GM19397 (cell line): Measurements from ENCODE around the gene TNS4.

ENCODE experiments used
- ATAC-seq: cut with Tn5 transposase; IDR thresholded peaks from one replicate; pipeline ENCODE4 v1.9.1; 2021; ENCODE audit warnings: mild to moderate bottlenecking, moderate library complexity; ENCODE audit not compliant: unreplicated experiment

Gene TNS4

DNA sequence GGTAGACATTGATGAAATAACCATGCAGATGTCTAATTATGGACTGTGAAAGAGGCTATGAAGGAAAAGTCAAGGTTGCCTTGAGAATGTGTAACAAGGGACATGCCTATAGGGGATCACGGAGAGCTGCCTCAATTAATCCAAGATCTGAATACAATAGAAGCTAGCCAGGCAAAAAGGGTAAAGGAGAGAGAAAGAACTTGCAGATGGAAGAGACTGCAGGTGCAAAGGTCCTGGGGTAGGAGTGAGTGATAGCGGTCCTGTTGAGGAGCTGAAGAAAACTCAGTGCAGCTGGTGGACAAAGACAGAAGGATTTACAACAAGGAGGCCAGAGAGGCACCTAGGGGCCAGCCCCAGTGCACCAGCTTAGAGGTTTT is 15.9 kb upstream of the TNS4 start:
- ATAC-seq = no peak

DNA sequence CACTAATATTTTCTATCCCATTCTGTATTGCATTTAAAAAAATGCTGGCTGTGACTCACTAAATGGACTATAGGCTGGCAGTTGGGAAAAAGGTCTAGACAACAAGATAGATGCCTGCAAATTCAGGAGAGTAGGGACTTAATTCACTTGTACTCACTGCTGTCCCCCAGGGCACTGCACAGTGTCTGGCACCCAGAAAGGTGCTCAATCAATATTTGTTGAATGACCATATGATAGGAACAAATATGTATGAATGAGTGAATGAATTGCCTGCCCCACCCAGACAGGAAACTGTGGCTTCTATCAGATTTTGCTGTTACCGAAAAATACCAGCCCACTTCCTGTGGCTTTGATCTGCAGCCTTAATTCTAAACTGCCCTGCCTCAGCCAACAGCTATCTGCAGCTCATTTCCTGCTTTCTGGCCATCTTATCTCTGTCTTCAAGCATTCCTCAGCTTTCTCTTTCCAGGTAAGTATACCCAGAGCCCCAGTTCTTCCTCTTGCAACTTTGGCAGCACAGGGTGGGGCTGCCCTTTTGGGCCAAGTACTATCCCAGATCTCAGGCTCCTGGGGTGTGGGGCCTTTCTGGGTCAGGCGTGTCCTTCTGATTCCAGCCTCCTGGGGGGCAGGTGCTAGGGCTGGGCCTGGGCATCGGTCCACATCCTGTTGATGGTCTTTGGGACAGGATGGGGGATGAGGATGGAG is 15.3 kb upstream of the TNS4 start:
- ATAC-seq = no peak

- ATAC-seq = no peak
Measured at GRCh38 chr17:40515491-40516041, 14.1 kb upstream of the TNS4 start.

DNA sequence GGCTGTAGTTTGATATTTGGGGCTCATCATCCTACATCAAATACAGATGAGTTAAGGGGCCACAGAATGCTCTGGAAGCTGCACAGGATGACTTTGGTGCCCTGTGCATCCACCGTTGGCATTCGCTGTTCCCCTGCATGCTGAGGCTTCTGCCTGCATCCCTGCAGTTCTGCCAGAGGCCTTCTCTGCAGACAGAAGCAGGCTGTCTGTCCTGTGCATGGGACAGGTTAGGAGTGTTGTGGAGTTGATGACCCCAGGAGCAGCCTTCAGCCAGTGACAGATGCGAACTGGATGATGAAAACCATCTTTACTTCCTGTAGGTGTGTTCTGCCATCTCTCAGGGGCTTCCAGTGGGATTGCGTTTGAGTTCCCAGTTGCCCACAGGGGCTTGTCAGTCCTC is 13.6 kb upstream of the TNS4 start:
- ATAC-seq = no peak

DNA sequence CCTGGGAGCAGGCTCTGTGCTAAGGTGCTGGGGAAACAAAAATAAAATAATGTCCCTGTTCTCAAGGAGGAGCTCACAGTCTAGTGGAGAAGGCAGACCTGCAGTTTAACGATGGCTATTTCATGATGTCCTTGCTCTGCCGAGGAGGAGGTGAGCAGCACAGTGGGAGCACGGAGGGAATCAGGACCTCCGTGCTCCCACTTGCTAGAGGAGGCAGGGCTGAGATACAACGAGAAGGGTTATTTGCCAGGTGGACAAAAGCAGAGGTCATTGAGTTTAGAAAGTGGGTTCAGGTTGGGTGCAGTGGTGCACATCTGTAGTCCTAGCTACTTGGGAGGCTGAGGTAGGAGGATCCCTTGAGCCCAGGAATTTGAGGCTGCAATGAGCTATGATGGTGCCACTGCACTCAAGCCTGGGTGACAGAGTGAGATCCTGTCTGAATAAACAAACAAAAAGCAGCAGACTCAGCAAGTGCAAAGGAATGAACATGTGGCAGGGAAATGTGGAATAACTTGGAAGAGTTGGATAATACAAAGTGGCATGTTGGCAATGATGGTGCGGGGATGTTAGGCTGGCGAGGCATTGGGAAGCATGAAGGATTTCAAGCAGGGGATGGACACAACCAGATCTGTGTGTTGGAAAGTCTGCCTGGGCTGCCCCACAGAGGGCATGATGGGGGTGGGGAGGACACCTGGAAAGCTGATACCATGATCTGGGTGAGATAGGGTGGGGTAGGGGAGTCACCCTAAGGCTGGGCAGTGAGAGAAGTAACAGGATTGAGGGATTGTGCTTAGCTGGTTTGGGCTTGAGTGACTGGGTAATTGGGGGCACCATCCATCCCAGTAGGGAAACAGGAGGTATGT is 12.8 kb upstream of the TNS4 start:
- no peak for ATAC-seq

DNA sequence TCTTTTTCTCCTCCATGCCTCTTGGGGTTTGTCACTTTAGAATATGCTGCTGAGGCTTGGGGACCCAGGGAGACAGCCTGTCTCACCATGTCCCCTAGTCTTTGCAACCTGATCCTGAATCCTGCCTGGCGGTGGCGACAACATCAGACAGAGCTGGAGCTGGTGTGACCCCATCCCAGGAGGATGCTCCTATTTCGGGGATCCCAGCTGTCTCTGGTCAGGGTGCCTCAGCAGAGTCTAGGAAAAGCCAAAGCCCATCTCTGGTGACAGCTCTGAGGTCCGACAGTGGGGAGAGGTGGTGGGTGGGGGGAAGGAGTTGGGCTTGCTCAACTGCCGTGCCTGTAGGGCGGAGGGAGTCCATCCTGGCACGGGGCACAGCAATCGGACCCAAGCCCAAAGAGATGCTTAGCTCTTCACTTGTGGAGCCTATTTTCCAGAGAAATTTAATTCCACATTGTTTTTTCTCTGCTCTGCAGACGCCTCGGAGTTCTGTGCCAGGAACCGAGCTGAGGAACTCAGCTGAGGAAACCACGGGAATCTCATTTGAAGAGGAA is 10.3 kb upstream of the TNS4 start:
- no peak for ATAC-seq

- no peak for ATAC-seq
Measured at GRCh38 chr17:40511136-40511535, 9.7 kb upstream of the TNS4 start.

- ATAC-seq = no peak
Measured at GRCh38 chr17:40510328-40510648, 8.9 kb upstream of the TNS4 start.

DNA sequence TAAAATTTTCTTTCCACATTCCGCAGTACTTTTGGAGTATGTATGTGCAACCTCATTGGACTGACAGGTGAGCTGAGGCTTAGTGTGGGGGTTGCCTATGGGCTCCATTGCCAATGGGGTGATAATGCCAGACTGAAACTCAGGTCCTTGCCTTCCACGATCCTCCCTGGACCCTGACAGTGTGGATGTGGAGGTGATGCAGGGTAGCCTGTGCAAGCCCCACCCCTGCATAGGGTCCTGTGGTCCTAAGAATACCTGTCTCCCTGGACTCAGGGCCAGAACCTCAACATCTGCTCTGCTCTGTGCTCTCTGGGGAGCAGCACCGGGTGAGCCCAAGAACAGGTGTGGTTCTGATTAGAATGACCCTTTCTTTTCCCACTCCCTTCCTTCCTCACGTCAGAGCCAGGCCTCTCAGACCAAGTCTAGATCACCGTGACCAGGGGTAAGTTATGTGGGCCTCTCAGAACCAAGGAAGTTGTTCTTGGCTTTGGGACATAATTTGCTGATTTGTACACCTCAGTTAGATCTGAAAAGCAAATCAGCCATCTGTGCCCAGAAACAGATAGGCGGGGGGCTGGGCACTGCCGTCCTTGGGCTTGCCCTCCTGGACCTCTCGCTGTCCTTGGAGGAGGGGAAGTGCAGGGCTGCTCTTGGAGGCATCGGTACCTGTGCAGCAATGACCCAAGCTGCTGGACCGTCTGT is 8.4 kb upstream of the TNS4 start:
- no peak for ATAC-seq

GRCh38 chr17:40506786-40507185 is 5.4 kb upstream of the TNS4 start:
- no peak for ATAC-seq

GRCh38 chr17:40503154-40503553 is 1.7 kb upstream of the TNS4 start:
- ATAC-seq = no peak

DNA sequence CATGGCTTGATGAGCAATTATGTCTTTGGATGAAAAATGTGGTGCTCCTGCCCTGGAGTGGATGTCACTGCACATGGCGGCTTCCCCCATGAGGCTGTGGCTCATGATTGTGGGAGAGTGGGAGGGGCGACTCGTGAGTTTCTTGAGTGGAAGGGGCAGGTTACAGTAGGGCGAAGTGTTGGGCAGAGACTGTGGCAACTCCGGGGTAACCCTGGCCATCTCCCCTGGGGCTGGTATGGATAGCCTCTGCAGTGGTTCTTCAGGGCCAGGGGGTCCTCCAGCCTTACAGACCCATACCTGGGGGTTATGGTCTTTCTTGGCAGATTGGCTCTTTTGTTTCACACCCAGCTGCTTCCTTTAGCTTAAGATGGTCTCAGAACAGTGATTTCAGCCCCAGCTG is 1.3 kb upstream of the TNS4 start:
- no peak for ATAC-seq

DNA sequence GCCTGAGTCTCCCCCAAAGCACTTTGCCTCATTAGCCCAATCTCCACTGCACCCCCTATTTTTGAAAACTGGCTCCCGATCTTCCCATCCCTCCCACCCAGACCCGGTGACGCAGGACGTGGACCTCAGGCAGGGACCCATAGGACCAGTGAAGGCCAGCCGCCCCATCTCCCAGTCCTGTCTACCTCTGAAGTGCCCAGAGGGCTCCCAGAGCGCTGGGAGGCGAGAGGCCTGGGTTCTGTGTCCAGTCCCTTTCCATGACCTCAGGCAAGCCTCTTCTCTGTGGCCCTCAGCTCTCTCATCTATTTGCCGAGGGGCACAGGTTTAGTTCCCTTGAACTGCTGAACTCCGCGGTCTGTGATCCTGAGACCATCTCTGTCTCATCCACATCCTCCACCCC is 714 bp downstream of the TNS4 start:
- ATAC-seq = no peak

DNA sequence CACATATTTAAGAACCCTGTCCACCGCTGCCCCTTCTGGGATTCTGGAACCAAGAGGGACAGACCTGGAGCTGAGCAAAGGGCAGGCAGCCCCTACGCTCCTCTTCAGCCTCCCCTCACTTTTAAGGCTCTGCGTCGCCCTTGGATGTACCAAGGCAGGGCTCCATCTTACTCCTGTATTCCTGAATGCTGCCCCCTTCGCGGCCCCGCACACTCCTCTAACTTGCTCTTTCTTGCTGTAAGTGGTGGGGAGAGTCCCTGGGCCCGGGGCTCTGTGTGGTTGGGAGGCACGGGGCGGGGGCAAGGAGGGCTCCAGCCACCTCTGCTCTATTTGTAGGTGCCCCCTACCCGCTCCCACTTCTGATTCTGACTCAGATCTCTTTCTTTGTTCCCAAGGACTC is 1.2 kb downstream of the TNS4 start:
- ATAC-seq = no peak

GRCh38 chr17:40499551-40500189 is 1.8 kb downstream of the TNS4 start:
- ATAC-seq = no peak

GRCh38 chr17:40498281-40499084 is 2.9 kb downstream of the TNS4 start:
- no peak for ATAC-seq

DNA sequence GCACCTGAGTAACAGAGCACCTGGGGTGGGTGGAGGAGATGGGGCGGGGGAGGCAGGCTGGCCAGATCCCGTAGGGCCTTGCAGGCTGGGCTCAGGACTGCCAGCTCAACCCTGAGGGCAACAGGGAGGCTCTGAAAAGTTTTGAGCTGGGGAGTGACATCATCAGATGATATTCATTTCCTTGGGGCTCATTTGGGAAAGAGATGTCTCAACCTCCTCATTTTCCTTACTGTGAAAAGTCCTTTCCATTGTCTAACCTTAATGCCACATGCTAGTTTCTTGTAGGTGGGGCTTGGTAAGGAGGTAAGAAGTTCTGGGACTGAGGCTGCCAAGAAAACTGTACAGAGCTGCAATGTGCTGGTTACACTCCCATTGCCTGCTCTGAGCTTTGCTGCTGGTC is 3.7 kb downstream of the TNS4 start:
- ATAC-seq = no peak

GRCh38 chr17:40496634-40497420 is 4.6 kb downstream of the TNS4 start:
- ATAC-seq = no peak

- no peak for ATAC-seq
Measured at GRCh38 chr17:40496170-40496569, 5.3 kb downstream of the TNS4 start.
